GM18909 (cell line): ENCODE measurements around the gene TSPEAR.

ENCODE experiments used
- ATAC-seq: cut with Tn5 transposase; IDR thresholded peaks from one replicate; pipeline ENCODE4 v1.9.1; 2021; ENCODE audit warnings: mild to moderate bottlenecking; ENCODE audit not compliant: unreplicated experiment, poor library complexity

The TSPEAR gene

GRCh38 chr21:44724196-44724595, 12.8 kb upstream of the TSPEAR start:
- no peak for ATAC-seq

DNA sequence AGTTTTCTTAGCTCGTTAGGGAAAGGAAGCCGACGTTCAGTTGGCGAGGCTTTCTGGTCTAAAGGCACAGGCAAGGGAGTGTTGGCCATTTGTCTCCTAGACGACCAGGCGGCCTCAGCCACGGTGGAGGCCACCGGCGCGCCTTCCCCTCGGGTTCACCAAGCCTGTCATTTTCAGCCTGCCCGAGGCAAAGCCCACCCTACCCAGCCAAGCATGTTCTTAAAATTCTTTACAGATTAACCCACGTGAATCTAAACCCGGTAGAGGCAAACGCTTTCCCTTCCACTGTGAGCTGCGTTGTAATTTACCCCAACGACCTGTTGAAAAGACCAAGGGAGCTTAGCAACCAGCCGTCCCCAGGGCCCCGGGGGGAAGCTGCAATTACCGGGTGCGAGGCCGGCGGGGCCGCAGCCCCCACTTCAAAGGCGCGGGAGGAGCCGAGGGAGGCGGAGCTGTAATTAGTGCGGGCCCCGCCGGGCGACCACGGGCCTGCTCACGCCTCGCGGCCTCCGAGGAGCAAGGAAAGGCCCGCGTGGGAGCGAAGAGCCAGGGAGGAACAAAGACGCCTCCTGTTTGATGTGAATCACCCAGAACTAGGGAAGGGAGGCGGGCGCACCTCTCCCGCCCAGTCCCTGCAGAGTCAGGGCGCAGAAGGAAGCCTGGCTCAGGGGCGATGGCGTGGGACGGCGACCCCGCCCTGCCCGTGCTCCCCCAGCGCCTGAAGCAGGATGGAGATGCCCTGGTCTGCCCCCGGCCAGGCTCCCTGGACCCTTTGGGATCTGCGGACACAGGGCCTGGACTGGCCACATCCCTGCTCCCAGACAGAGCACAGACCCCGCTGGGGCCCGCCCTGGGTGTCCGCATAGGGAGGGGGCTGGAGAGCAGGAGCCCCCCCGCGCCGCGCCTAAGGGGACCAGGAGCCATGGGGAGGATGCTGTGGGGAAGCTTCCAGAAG, 12.1 kb upstream of the TSPEAR start:
- no peak for ATAC-seq

DNA sequence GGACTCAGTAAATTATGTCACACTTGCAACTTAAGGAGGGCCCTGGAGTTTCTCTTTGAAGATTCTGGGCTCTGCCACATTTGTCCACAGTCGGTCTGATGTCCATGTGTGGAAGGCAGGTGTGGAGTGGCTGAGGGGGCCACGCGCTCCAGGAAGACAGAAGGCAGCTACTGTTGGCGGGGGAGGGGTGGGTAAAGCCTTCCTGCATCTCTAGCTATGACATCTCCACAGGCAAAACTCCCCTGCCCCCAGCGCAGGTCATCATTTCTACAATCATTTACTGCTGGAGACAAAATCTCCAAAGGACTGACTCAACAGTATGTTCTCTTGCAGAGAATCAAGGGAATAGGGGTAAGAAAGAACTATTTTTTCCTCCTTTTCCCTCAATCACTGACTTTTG, 11.4 kb upstream of the TSPEAR start:
- no peak for ATAC-seq

GRCh38 chr21:44720170-44720569, 8.8 kb upstream of the TSPEAR start:
- ATAC-seq = no peak

DNA sequence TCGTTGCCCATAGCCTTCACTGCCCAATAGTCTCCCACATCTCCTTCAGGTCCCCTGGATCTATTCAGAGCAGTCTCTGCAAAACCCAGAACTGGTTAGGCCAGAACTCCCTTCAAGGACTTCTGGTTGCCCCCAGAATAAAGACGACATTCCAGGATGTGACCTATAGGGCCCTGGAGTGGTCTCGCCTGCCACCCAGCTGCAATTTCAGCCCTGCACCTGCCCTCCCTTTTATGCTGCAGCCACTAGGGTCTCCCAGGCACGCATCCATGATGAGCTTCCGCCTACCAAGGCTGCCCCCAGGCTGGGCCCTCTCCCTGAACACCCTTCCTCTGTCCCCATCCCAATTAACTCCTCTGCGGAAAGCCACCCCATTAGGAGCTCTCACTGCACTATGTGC, 7.2 kb upstream of the TSPEAR start:
- no peak for ATAC-seq

DNA sequence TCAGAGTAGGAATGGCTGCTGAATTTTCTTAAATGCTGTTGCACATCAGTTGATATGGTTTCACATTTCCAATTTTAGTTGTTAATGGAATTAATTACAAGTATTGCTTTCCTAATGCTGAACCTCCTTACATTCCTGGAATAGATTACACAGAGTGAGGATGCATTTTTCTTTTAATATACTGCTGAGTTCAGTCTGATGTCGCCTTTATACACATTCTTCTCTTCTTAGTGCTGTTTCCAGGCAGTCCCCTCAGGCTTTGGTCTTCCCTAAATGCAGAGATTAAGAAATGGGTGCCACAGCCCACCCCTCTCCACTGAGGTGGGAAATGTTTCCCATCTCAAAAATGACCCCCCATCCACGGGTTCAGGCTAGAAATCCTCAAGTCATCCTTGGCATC, 6.7 kb upstream of the TSPEAR start:
- ATAC-seq = no peak

- ATAC-seq = no peak
These were observed 5.6 kb upstream of the TSPEAR start for GRCh38 chr21:44716984-44717383.

DNA sequence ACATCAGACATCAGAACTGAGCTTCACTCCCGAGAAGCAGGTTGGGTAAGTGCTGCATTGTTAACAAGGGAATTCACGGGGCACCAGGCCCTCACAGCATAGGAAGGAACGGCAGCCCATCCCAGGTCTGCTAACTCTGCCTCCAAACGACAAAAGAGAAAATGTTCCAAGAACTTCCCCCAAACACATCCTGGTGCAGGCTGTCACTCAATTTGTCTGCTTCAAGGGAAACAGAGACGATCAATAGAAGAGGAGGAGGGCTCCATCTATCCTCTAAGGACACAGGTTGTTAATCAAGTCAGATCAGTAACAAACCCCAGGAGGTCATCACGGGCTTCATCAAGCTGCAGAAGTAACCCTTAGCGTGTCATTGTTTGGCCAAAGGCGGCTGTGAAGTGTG, 3.5 kb upstream of the TSPEAR start:
- no peak for ATAC-seq

- ATAC-seq = no peak
These were observed 2.5 kb upstream of the TSPEAR start for GRCh38 chr21:44713846-44714245.

GRCh38 chr21:44713130-44713529, 1.8 kb upstream of the TSPEAR start:
- no peak for ATAC-seq

DNA sequence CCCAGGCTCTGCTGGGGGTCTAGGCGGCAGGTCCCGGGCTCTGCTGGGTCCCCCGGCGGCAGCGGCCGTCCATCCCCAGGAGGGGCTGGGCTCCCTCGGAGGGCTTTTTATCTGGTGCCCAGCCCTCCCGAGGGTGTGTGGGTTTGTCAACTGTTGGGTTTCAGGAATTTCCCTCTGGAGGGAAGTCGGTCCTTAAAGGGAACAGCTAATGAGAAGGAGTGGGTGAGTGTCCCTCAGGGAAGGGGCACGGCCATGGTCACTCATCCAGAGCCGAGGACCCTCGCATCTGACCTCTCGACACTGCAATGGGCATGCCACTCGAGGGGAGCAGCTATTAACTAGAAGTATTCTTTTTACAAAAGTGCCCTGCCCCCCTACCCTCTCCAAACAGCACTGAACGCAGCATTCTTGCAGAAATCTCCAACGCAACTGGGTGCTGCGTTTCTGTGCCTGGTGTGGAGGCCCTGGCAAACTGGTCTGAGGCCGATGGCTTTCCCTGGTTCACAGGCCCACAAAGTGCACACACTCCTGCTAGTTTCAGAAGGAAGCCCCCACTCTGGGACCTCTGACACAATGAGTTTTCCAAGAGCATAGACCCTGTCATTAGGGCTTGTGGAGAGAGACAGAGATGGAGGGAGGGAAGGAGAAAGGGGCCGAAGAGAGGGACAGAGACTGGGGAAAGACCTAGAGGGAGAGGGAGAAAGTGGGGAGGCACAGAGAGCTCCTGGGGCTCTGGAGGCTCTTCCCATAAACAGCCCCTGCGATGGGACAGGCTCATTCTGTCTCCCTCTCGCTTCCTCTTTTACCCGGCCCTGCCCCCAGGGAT, 1.0 kb upstream of the TSPEAR start:
- ATAC-seq = no peak

GRCh38 chr21:44710756-44711326, 531 bp downstream of the TSPEAR start:
- no peak for ATAC-seq

GRCh38 chr21:44710294-44710665, 1.1 kb downstream of the TSPEAR start:
- no peak for ATAC-seq

DNA sequence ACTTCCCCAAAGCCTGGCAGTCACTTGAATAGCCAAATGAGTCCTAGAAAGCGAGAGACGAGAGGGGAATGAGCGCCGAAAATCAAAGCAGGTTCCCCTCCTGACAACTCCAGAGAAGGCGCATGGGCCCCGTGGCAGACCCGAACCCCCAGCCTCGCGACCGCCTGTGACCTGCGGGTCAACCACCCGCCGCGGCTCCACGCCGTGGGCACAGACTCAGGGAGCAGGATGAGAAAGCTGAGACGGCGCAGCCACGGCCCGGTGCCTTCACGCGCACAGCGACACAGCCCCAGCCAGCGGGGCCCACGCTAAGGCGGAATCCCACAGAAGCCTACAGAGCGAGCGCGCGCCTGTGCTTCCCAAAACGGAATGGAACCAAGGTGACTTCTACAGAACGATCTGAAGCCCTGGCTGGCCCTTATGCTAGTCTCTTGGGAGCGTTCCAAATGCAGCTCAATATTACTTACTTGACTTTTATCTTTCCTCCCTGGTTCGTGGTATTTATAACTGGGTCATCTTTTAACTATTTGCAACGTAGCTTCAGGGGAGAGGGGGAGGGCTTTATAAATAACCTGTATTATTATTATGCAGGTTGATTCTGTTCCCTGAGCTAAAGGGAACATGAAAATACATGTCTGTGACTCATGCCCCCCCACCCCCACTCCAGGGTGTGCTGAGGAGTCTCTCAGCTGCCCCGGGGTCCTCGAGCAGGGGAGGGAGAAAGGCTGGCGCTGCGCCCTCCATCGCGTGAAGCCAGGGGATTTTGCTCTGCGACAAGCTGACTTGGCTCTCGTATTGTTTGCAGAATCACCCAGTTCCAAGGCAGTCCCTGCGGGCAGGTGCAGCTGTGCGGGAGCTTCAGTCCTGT, 1.7 kb downstream of the TSPEAR start:
- no peak for ATAC-seq

DNA sequence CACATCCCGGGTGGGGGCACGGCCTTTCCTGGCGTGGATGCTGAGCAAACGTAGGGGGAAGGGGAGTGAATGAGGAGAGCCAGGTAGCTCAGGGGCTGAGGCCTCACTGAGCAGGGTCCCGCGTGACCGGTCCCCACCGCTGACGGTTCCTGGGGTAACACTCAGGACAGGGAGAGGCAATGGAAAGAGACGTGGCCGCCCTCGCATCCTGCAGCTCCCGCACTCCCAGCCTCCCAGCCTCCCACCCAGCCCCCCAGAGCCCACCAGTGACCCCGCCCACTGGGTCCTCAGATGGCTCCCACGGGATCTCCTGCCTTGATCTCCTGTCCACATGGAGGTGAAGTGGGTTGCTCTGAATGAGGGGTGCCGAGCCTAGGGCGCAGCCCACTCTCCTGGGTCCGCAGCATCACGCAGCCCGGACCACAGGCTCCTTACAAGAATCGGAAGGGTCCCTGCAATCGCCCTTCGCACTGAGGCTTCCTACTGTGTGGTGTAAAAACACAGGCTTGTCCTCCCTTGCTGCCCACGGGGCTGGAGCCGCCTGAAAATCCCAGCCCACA, 2.4 kb downstream of the TSPEAR start:
- no peak for ATAC-seq

- no peak for ATAC-seq
These were observed 3.0 kb downstream of the TSPEAR start for GRCh38 chr21:44708213-44708865.

DNA sequence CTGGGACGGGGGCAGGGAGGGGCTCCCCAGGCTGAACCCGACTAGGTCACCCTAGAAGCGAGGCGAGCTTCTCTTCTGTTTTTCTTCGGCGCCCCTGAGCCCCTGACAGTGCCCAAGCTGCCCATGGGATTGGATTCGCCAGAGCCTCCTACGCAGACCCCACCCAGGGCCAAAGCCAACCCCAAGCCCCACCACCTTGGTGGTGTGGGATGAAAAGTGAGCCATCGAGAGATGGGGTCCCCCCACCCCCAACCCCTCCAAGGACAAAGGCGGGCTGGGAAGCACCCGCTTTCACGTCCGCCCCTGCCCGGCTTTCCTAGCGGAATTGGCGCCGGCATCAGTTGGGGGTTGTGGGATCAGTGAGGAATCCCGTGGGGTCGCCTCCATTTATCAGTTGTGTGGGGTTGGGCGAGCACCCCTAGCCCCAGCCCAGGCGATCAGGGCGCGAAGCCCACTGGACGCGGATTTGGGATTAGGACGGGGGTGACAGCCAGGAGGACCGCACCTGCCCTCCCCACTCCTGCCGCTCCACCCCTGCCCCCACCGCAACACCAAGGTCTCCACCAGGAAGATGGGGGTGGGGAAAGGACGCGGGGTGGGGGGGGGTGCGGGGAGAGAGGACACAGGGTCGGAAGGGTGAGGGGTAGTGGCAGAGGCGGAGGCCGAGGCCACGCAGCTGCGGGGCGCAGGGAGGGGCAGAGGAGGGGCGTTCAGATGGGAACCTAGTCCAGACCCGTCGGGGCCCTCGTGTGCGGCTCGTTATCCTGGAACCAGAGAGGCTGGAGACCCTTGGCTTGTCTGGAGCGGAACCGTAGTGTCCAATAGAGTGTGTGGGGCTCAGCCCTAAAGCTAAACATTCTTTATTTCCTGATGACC, 4.4 kb downstream of the TSPEAR start:
- no peak for ATAC-seq

DNA sequence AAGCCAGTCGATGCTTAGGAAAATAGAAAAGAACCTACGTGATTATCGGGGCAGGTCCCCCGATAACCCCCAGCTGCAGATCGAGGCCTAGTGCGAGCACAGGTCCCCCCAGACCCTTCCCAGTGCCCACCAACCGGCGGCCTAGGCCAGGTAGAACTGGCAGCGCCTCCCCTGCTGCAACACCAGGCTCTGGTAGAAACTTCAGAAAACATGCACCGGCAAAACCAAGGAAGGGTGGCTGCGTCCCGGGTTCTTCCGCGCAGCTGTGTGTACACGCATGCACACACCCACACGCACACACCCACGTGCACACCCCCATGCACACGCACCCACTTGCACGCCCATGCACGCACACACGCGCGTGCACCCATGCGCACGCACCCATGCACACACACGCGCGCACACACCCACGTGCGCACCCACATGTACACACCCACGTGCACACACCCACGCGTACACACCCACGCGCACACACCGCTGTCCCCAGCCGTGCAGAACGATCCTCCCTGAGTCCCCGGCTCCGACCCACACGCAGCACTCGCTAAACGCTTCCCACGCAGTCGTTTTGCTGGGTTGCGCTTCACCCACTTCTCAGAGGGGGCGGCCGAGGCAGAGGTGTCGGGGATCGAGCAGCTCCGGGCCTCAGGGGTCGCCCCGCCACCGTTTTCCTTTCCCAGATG, 5.2 kb downstream of the TSPEAR start:
- no peak for ATAC-seq
